ENCODE measurements around the gene METTL15. TPM values are rescaled to one million over a fixed set of nuclear protein-coding genes. Genes with fewer than 3 reads are reported as not detected.

The METTL15 gene
- polyA plus RNA-seq, 2 of the 4 experiments (the other 2 are of a cell fraction) = 9.5 to 23.5 TPM

GRCh38 chr11:28245131-28245530, 136.9 kb downstream of the METTL15 start:
- H3K9me3 ChIP-seq = no peaks in the 10 kb centered on the region
- H3K27ac ChIP-seq = no peak overlapping the region
- H3K4me3 ChIP-seq = no peak overlapping the region
- ATAC-seq = no peak
- no peaks in the 10 kb centered on the region for H3K4me1 ChIP-seq
- CTCF ChIA-PET = interaction anchor here (0.9 kb wide), 1 partner anchor 9 kb away, joined by 3 read pairs; no protein-coding TSS in a partner anchor
- no peak for DNase-seq (ENCODE audit: low read depth in 1 of 2, low spot score in 1 of 2)
- POLR2A ChIA-PET = interaction anchor here (0.6 kb wide), 1 partner anchor 546 kb away, joined by 5 read pairs; no protein-coding TSS in a partner anchor
- no peak overlapping the region for H3K4me2 ChIP-seq
- TF ChIP-seq TFCP2L1 (CRISPR knock-in tag; IDR thresholded peaks at IDR 0.05) = no peak
- TF ChIP-seq BCL3 (IDR thresholded peaks at IDR 0.05) = no peak
- TF ChIP-seq EHMT2 (IDR thresholded peaks at IDR 0.05; ENCODE audit: low read depth) = no peak
- no peak for TF ChIP-seq RCOR1 (IDR thresholded peaks at IDR 0.05; ENCODE audit: low read depth, low read length)
- no peak for TF ChIP-seq HMGXB4 (CRISPR knock-in tag; IDR thresholded peaks at IDR 0.05; ENCODE audit: borderline replicate concordance)
- TF ChIP-seq CHD2 (IDR thresholded peaks at IDR 0.05; ENCODE audit: low read length, partially characterized antibody) = no peak
- no peak for TF ChIP-seq JUN (IDR thresholded peaks at IDR 0.05)
- no peak for TF ChIP-seq ESRRA (IDR thresholded peaks at IDR 0.05; ENCODE audit: borderline replicate concordance, low read length)
- TF ChIP-seq CHD4 (IDR thresholded peaks at IDR 0.05; ENCODE audit: borderline replicate concordance) = no peak
- no peak for TF ChIP-seq ZNF302 (CRISPR knock-in tag; IDR thresholded peaks at IDR 0.05)
- TF ChIP-seq GATA3 (IDR thresholded peaks at IDR 0.05; ENCODE audit: borderline replicate concordance) = no peak
- 92% methylated on average over 2 of the region's 2 CpGs for WGBS (ENCODE audit: missing lambda C conversion rate)
- no peak for FAIRE-seq

- no peaks in the 10 kb centered on the region for H3K4me1 ChIP-seq
- CTCF ChIA-PET = no interaction called here
- ATAC-seq (no peak), FAIRE-seq (no peak), DNase-seq (ENCODE audit: low read depth in 1 of 2, low spot score in 1 of 2) (no peak)
- TF ChIP-seq MAX (IDR thresholded peaks at IDR 0.05) (no peak), PHF8 (IDR thresholded peaks at IDR 0.05; ENCODE audit: borderline replicate concordance, low read depth) (no peak), HMGXB4 (CRISPR knock-in tag; IDR thresholded peaks at IDR 0.05; ENCODE audit: borderline replicate concordance) (no peak), NPAS2 (CRISPR knock-in tag; IDR thresholded peaks at IDR 0.05; ENCODE audit: borderline replicate concordance) (no peak), EHF (CRISPR knock-in tag; IDR thresholded peaks at IDR 0.05) (no peak), POLR2A (IDR thresholded peaks at IDR 0.05; ENCODE audit: low read length) (no peak), CHD4 (IDR thresholded peaks at IDR 0.05; ENCODE audit: borderline replicate concordance) (no peak), BCL3 (IDR thresholded peaks at IDR 0.05) (no peak), ZFP36 (IDR thresholded peaks at IDR 0.05; ENCODE audit: borderline replicate concordance, partially characterized antibody) (no peak)
- no peak overlapping the region for H3K27ac ChIP-seq
- H3K9me3 ChIP-seq = no peaks in the 10 kb centered on the region
- H3K4me2 ChIP-seq = no peak overlapping the region
- no peak overlapping the region for H3K4me3 ChIP-seq
- POLR2A ChIA-PET = no interaction called here
Observed at GRCh38 chr11:28250192-28250591, 142.0 kb downstream of the METTL15 start.
